Measurements from ENCODE around the gene LRIG3.

LRIG3 gene

GRCh38 chr12:58920102-58920960 is at the start of gene LRIG3:
TSS of gene LRIG3 (minus strand) at chr12:58920504. CDS start at chr12:58920235, 269 bp downstream.
- TF ChIP-seq CTCF (IDR thresholded peaks at IDR 0.05; ENCODE audit: unreplicated experiment in 3 of 3), result peak in 2 of 3 experiments; percentile 19 to 46
- H3K4me1 Mint-ChIP-seq, result peaks cover 41% of the 10 kb centered on the region
- H3K27ac Mint-ChIP-seq, result peak within 1 kb of the TSS; percentile 95 to 98 (median 98)
- no peaks in the 10 kb centered on the region for H3K9me3 Mint-ChIP-seq
- H3K36me3 Mint-ChIP-seq (ENCODE audit: low read depth), result peaks cover 13% of the 10 kb centered on the region
- H3K27me3 Mint-ChIP-seq (ENCODE audit: low read depth), result peaks cover 3% of the 10 kb centered on the region
- H3K4me3 Mint-ChIP-seq, result peak within 1 kb of the TSS; percentile 87 to 98 (median 97)

- peaks cover 18% of the 10 kb centered on the region for H3K4me1 Mint-ChIP-seq
- no peaks in the 10 kb centered on the region for H3K9me3 Mint-ChIP-seq
- no peaks in the 10 kb centered on the region for H3K27me3 Mint-ChIP-seq (ENCODE audit: low read depth)
- no peak for TF ChIP-seq CTCF (IDR thresholded peaks at IDR 0.05; ENCODE audit: unreplicated experiment in 3 of 3)
- no peaks in the 10 kb centered on the region for H3K36me3 Mint-ChIP-seq (ENCODE audit: low read depth)
- H3K27ac Mint-ChIP-seq, result peak overlapping the region; percentile 37 to 66 (median 52)
- no peak overlapping the region for H3K4me3 Mint-ChIP-seq
Measured at GRCh38 chr12:58969237-58969636, 48.9 kb upstream of the LRIG3 start.

DNA sequence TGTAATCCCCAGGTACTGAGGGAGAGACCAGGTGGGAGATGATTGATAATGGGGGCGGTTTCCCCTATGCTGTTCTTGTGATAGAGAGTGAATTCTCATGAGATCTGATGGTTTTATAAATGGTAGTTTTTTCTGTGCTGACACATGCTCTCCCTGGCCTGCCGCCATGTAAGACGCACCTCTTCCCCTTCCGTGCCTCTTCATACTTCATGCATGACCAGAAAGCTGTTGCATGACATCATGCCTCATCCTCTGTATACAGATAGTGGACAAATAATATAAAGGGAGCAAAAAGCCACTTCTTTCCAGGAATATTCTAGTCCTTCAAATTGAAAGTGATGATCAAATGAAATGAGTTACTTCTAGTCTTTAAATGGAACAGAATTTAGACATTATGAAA is 47.3 kb upstream of the LRIG3 start:
- no peaks in the 10 kb centered on the region for H3K27me3 Mint-ChIP-seq (ENCODE audit: low read depth)
- peaks cover 18% of the 10 kb centered on the region for H3K4me1 Mint-ChIP-seq
- H3K4me3 Mint-ChIP-seq, result no peak overlapping the region
- H3K36me3 Mint-ChIP-seq (ENCODE audit: low read depth), result no peaks in the 10 kb centered on the region
- peak overlapping the region; percentile 8 to 63 (median 45) for H3K27ac Mint-ChIP-seq
- TF ChIP-seq CTCF (IDR thresholded peaks at IDR 0.05; ENCODE audit: unreplicated experiment in 3 of 3), result no peak
- no peaks in the 10 kb centered on the region for H3K9me3 Mint-ChIP-seq

DNA sequence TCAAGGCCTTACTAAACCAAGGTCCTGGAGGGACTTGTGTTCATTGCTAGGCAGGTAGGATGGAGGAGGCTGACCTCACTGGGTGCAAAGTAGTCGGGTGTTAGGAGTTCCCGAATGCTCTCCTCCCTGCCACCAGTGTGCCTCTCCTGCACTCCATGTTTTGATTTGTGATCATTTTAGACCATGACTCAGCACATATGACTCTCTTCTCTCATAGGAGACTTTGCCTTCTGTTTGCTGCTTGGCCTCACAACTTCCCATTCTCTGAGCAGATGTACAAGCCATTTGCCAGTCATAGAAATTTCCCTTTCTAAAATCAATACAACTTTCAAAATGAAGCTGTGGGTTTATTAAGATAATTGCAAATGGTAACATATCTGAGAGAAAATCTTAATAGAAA is 46.6 kb upstream of the LRIG3 start:
- no peaks in the 10 kb centered on the region for H3K27me3 Mint-ChIP-seq (ENCODE audit: low read depth)
- H3K27ac Mint-ChIP-seq, result peak overlapping the region in 1 of 3 experiments; percentile 27
- no peaks in the 10 kb centered on the region for H3K36me3 Mint-ChIP-seq (ENCODE audit: low read depth)
- no peak overlapping the region for H3K4me3 Mint-ChIP-seq
- TF ChIP-seq CTCF (IDR thresholded peaks at IDR 0.05; ENCODE audit: unreplicated experiment in 3 of 3), result no peak
- no peaks in the 10 kb centered on the region for H3K9me3 Mint-ChIP-seq
- H3K4me1 Mint-ChIP-seq, result peaks cover 23% of the 10 kb centered on the region

- no peaks in the 10 kb centered on the region for H3K36me3 Mint-ChIP-seq (ENCODE audit: low read depth)
- H3K4me3 Mint-ChIP-seq, result no peak overlapping the region
- no peaks in the 10 kb centered on the region for H3K27me3 Mint-ChIP-seq (ENCODE audit: low read depth)
- H3K4me1 Mint-ChIP-seq, result peaks cover 34% of the 10 kb centered on the region
- TF ChIP-seq CTCF (IDR thresholded peaks at IDR 0.05; ENCODE audit: unreplicated experiment in 3 of 3), result no peak
- H3K27ac Mint-ChIP-seq, result peak overlapping the region in 1 of 3 experiments; percentile 36
- H3K9me3 Mint-ChIP-seq, result no peaks in the 10 kb centered on the region
Measured at GRCh38 chr12:58965568-58965967, 45.3 kb upstream of the LRIG3 start.

GRCh38 chr12:58963844-58964243 is 43.5 kb upstream of the LRIG3 start:
- no peak overlapping the region for H3K4me3 Mint-ChIP-seq
- H3K36me3 Mint-ChIP-seq (ENCODE audit: low read depth), result no peaks in the 10 kb centered on the region
- no peaks in the 10 kb centered on the region for H3K27me3 Mint-ChIP-seq (ENCODE audit: low read depth)
- TF ChIP-seq CTCF (IDR thresholded peaks at IDR 0.05; ENCODE audit: unreplicated experiment in 3 of 3), result no peak
- peaks cover 41% of the 10 kb centered on the region for H3K4me1 Mint-ChIP-seq
- no peaks in the 10 kb centered on the region for H3K9me3 Mint-ChIP-seq
- peak overlapping the region in 1 of 3 experiments; percentile 21 for H3K27ac Mint-ChIP-seq

All from nephron (organoid).